Kidney epithelial cell (primary cell): ENCODE results near the gene CCL13. TPM values are rescaled to one million over a fixed set of nuclear protein-coding genes. Genes with fewer than 3 reads are reported as not detected.

Experiments used
- DNase-seq: peaks from one replicate; pipeline ENCODE4 v3.0.0-alpha.2; 2010; ENCODE audit warnings: low read depth
- H3K27me3 ChIP-seq: 2 replicates; pipeline ENCODE4 v1.6.0; 2011; ENCODE audit warnings: low read length; ENCODE audit not compliant: control insufficient read depth, insufficient read depth
- H3K36me3 ChIP-seq: 2 replicates; pipeline ENCODE4 v1.5.1; 2011; ENCODE audit warnings: low read length; ENCODE audit not compliant: control insufficient read depth, insufficient read depth
- H3K4me3 ChIP-seq: 2 replicates; pipeline ENCODE4 v1.5.1; 2011; ENCODE audit warnings: low read depth, mild to moderate bottlenecking, control low read depth, low read length
- total RNA-seq: library from RNA; depleted of rRNA; stranded (reverse); fragments of >200 nt; gene quantifications from 2 replicates; pipeline ENCODE4 v1.2.3, GENCODE V29; 2015
- TF ChIP-seq, protein P1 (sequence below): IDR thresholded peaks from 2 replicates; pipeline ENCODE4 v1.5.1; 2011; ENCODE audit warnings: mild to moderate bottlenecking, moderate library complexity, low read length, control low read depth, inconsistent platforms; ENCODE audit not compliant: insufficient read depth, poor library complexity, severe bottlenecking

CCL13 gene
- total RNA-seq, 1 donor from 2014 or later, result not detected

DNA sequence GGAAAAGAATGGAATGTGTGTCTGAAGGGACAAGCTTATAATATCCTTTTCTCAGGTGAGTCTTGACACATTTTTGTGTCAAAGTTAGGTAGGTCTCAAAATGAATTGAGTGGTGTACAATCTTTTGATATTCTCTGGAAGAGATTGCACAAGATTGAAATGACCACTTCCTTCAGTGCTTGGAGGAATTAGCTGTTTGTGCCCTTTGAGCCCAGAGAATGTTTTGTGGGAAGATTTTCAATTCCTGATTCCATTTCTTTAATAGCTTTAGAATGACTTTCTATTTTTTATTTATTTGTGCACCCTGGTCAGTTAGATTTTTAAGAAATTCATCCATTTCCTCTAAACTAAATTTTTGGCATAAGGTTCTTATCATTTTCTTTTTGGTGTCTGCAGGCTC lies 1.6 kb upstream of the CCL13 start:
- TF ChIP-seq, protein P1, sequence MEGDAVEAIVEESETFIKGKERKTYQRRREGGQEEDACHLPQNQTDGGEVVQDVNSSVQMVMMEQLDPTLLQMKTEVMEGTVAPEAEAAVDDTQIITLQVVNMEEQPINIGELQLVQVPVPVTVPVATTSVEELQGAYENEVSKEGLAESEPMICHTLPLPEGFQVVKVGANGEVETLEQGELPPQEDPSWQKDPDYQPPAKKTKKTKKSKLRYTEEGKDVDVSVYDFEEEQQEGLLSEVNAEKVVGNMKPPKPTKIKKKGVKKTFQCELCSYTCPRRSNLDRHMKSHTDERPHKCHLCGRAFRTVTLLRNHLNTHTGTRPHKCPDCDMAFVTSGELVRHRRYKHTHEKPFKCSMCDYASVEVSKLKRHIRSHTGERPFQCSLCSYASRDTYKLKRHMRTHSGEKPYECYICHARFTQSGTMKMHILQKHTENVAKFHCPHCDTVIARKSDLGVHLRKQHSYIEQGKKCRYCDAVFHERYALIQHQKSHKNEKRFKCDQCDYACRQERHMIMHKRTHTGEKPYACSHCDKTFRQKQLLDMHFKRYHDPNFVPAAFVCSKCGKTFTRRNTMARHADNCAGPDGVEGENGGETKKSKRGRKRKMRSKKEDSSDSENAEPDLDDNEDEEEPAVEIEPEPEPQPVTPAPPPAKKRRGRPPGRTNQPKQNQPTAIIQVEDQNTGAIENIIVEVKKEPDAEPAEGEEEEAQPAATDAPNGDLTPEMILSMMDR, result no peak
- Histone ChIP-seq H3K27me3 (no peaks in the 10 kb centered on the region), H3K36me3 (no peaks in the 10 kb centered on the region), H3K4me3 (no peak overlapping the region)
- no peak for DNase-seq

DNA sequence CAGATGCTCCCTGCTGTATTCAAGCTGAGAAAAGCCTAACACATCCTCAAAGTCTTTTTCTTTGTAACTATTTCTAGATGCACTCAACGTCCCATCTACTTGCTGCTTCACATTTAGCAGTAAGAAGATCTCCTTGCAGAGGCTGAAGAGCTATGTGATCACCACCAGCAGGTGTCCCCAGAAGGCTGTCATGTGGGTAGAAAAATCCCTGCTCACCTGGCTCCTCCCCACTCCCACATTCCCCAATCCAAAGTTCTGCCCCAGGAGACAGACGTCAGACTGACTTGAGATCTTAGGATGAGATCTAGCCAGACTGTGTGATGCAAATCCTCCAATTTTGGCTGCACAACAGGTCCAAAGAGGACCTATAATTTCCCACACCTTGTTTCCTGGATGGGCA lies 1.1 kb downstream of the CCL13 start:
- DNase-seq, result no peak
- TF ChIP-seq, protein P1, result no peak
- Histone ChIP-seq H3K27me3 (peaks cover 2% of the 10 kb centered on the region), H3K4me3 (no peak overlapping the region), H3K36me3 (no peaks in the 10 kb centered on the region)

DNA sequence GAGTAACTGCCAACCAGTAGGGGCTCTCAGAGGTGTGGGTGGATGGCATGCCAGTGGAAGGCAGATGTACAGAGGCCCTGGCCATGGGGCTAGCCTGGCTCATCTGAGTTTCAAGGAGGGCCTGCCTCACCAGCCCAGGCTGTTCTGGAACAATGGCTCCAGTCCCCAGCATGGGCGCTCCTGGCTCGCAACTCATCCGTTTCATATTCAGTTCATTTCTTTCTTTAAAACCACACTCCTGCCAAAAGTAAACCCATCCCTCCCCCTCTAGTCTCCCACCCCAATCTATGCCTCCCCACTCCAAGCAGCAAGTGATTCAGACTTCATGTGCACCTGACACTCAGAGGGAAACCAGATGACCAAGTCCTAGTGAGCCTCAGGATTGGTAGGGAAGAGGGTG lies 2.4 kb downstream of the CCL13 start:
- no peaks in the 10 kb centered on the region for H3K36me3 ChIP-seq
- TF ChIP-seq, protein P1, result no peak
- peaks cover 2% of the 10 kb centered on the region for H3K27me3 ChIP-seq
- no peak overlapping the region for H3K4me3 ChIP-seq
- no peak for DNase-seq

DNA sequence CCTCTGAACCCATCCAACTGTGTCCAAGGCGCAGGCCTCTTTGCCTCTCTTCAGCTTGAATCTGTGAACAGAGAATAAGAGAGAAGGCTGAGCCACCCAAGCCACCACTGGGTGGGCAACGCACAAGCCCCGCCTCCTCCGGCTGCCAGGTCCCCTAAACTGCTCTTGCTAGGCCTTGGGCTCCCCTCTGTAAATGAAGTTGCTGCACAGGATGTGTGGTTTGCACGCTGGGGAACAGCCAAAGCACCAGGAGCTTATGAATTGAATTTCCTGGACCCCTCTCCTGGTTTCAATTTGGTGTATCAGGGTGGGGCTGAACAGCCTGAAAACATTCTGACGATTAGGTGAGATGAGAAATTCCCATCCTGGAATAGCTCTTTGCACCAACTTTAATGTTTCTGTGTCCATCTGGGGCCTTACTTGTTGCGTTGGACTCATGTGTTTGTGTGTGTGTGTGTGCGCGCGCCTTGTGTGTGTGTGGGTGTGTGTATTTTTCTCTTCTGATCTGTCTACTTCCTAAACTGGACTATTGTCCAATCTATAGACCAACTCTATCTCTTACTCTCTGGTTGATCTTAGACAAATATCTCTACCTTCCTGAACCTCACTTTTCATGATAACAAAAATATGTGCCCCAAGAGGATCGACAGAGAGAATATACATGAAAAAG lies 4.5 kb downstream of the CCL13 start:
- DNase-seq, result no peak
- Histone ChIP-seq H3K4me3 (no peak overlapping the region), H3K27me3 (peaks cover 2% of the 10 kb centered on the region), H3K36me3 (no peaks in the 10 kb centered on the region)
- TF ChIP-seq, protein P1, result no peak

DNA sequence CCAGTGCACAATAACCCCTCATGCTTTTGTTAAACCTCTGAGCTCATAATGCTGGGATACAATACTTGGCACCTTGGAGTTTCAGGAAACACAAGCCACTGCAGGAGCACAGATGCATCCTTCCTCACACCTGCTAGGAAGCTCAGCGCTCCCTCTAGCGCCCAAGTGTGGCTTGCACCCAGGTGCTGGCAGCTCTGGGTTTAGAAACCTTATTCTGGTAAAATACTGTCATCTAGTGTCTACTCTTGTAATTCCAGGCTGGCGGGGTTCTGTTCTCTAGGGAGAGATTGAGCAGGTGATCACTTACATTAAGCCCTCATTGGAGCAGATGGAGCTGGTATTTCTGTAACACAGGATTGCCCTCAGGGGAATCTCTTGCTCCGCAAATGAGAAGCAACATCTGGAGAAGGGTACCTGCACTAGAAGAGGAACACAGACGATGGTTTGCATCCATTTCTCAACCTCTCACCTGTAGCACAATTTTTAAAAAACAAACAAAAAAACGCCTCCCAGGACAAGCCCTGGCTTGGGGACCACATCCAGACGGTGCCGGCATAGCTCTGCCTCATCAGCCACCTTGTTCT lies 5.3 kb downstream of the CCL13 start:
- TF ChIP-seq, protein P1, result peak; percentile 100
- DNase-seq, result peak; percentile 67
- no peak overlapping the region for H3K4me3 ChIP-seq
- no peaks in the 10 kb centered on the region for H3K36me3 ChIP-seq
- H3K27me3 ChIP-seq, result peaks cover 2% of the 10 kb centered on the region
